ENCODE data around the gene GSTA3. TPM values are rescaled to one million over a fixed set of nuclear protein-coding genes. Genes with fewer than 3 reads are reported as not detected.
"Not testable (repeated sequence)": the region's sequence is repeated elsewhere in the genome, so short reads cannot be mapped to it uniquely, and the experiment has no call there.

The GSTA3 gene
- total RNA-seq, 1 experiment from 2014 or later = not detected

DNA sequence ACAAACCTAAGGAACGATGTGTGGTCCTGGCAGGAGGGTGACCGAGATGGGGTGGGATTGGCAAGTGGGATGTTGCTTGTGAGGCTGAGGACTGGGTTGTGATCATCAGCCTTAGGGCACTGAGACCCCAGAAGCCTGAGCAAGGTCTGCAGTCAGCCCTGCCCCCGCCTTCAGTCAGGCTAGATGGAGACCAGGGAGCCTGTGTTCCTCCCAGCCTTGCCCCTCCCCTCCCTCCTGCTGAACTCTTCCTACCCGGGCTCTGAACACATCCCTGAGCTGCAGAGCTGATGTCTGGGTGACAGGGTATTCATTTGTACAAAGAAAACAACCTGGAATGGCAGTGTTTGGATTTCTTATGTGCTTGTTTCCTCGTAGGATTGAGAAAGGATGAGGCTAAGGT, 40.6 kb downstream of the GSTA3 start:
- DNase-seq (ENCODE audit: low read depth, low spot score); H3K27me3 ChIP-seq (ENCODE audit: control insufficient read depth, insufficient read depth, low read length); H3K4me1 ChIP-seq (ENCODE audit: control insufficient read depth, insufficient read depth, low read length); intact Hi-C loops (cut with micrococcal nuclease; ENCODE audit: unreplicated experiment); in situ Hi-C loops (cut with HindIII; ENCODE audit: low pct_unique_long_range_greater_than_20kb, low sequenced_read_pairs); H3K4me3 ChIP-seq (ENCODE audit: low read depth in 2 of 2, low read length in 2 of 2); H3K36me3 ChIP-seq (ENCODE audit: control insufficient read depth, insufficient read depth, low read length); ATAC-seq; H3K27ac ChIP-seq (ENCODE audit: low read length); BruUV-seq (replicated peaks); H3K9me3 ChIP-seq (ENCODE audit: control insufficient read depth, insufficient read depth, low read depth, low read length); POLR2A ChIA-PET: not testable (repeated sequence)
- CTCF ChIA-PET = interaction anchor here (0.6 kb wide), 1 partner anchor 20 kb away, joined by 3 read pairs; no protein-coding TSS in a partner anchor

DNA sequence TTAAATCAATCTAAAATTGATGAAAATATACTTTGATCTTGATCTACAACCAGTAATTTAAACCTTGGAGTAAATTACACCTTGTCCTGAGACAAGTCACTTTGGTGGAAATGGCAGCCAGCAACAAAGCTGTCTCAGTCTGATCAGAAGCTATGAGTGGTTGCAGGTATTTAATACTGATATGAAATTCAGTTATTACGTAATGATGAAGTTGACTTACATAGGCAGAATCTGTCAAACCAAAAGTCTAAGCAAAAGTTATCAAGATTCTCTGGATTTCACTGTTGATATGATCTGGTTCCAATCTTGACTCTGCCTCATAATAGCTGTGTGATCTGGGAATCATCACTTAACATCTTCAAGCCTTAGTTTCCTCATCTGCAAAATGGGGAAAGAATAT, 41.3 kb downstream of the GSTA3 start:
- intact Hi-C loops (cut with micrococcal nuclease; ENCODE audit: unreplicated experiment) = no loop called here
- ChIA-PET CTCF (interaction anchor here (0.6 kb wide), 1 partner anchor 19 kb away, joined by 3 read pairs; no protein-coding TSS in a partner anchor), POLR2A (no interaction called here)

DNA sequence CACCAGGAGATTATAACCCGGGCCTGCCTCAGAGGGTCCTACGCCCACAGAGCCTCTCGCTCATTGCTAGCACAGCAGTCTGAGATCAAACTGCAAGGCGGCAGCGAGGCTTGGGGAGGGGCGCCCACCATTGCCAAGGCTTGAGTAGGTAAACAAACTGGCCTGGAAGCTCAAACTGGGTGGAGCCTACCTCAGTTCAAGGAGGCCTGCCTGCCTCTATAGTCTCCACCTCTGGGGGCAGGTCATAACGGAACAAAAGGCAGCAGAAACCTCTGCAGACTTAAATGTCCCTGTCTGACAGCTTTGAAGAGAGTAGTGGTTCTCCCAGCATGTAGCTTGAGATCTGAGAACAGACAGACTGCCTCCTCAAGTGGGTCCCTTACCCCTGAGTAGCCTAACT, 48.3 kb downstream of the GSTA3 start:
- ATAC-seq; H3K27ac ChIP-seq (ENCODE audit: low read length); BruUV-seq (replicated peaks); in situ Hi-C loops (cut with HindIII; ENCODE audit: low pct_unique_long_range_greater_than_20kb, low sequenced_read_pairs); H3K4me3 ChIP-seq (ENCODE audit: low read depth in 2 of 2, low read length in 2 of 2); intact Hi-C loops (cut with micrococcal nuclease; ENCODE audit: unreplicated experiment); CTCF ChIA-PET; H3K9me3 ChIP-seq (ENCODE audit: control insufficient read depth, insufficient read depth, low read depth, low read length); DNase-seq (ENCODE audit: low read depth, low spot score); H3K27me3 ChIP-seq (ENCODE audit: control insufficient read depth, insufficient read depth, low read length); H3K4me1 ChIP-seq (ENCODE audit: control insufficient read depth, insufficient read depth, low read length); H3K36me3 ChIP-seq (ENCODE audit: control insufficient read depth, insufficient read depth, low read length); POLR2A ChIA-PET: not testable (repeated sequence)

More for the DNA sequence above, 41.3 kb downstream of the GSTA3 start:
- Histone ChIP-seq H3K9me3 (ENCODE audit: control insufficient read depth, insufficient read depth, low read depth, low read length) (no peaks in the 10 kb centered on the region), H3K4me3 (ENCODE audit: low read depth in 2 of 2, low read length in 2 of 2) (no peak overlapping the region), H3K27me3 (ENCODE audit: control insufficient read depth, insufficient read depth, low read length) (no peaks in the 10 kb centered on the region), H3K27ac (ENCODE audit: low read length) (no peak overlapping the region), H3K36me3 (ENCODE audit: control insufficient read depth, insufficient read depth, low read length) (no peaks in the 10 kb centered on the region), H3K4me1 (ENCODE audit: control insufficient read depth, insufficient read depth, low read length) (no peaks in the 10 kb centered on the region)
- in situ Hi-C loops (cut with HindIII; ENCODE audit: low pct_unique_long_range_greater_than_20kb, low sequenced_read_pairs) = no loop called here
- no peak for TF ChIP-seq TCF7L2 (IDR thresholded peaks at IDR 0.05; ENCODE audit: low read depth, low read length)
- no peak for TF ChIP-seq POLR2AphosphoS5 (IDR thresholded peaks at IDR 0.05; ENCODE audit: low read depth, low read length)
- TF ChIP-seq, protein P1, sequence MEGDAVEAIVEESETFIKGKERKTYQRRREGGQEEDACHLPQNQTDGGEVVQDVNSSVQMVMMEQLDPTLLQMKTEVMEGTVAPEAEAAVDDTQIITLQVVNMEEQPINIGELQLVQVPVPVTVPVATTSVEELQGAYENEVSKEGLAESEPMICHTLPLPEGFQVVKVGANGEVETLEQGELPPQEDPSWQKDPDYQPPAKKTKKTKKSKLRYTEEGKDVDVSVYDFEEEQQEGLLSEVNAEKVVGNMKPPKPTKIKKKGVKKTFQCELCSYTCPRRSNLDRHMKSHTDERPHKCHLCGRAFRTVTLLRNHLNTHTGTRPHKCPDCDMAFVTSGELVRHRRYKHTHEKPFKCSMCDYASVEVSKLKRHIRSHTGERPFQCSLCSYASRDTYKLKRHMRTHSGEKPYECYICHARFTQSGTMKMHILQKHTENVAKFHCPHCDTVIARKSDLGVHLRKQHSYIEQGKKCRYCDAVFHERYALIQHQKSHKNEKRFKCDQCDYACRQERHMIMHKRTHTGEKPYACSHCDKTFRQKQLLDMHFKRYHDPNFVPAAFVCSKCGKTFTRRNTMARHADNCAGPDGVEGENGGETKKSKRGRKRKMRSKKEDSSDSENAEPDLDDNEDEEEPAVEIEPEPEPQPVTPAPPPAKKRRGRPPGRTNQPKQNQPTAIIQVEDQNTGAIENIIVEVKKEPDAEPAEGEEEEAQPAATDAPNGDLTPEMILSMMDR (IDR thresholded peaks at IDR 0.05) = no peak
- TF ChIP-seq SIN3A (IDR thresholded peaks at IDR 0.05; ENCODE audit: borderline replicate concordance, insufficient read depth, low read depth, low read length) = no peak
- TF ChIP-seq, protein P2, sequence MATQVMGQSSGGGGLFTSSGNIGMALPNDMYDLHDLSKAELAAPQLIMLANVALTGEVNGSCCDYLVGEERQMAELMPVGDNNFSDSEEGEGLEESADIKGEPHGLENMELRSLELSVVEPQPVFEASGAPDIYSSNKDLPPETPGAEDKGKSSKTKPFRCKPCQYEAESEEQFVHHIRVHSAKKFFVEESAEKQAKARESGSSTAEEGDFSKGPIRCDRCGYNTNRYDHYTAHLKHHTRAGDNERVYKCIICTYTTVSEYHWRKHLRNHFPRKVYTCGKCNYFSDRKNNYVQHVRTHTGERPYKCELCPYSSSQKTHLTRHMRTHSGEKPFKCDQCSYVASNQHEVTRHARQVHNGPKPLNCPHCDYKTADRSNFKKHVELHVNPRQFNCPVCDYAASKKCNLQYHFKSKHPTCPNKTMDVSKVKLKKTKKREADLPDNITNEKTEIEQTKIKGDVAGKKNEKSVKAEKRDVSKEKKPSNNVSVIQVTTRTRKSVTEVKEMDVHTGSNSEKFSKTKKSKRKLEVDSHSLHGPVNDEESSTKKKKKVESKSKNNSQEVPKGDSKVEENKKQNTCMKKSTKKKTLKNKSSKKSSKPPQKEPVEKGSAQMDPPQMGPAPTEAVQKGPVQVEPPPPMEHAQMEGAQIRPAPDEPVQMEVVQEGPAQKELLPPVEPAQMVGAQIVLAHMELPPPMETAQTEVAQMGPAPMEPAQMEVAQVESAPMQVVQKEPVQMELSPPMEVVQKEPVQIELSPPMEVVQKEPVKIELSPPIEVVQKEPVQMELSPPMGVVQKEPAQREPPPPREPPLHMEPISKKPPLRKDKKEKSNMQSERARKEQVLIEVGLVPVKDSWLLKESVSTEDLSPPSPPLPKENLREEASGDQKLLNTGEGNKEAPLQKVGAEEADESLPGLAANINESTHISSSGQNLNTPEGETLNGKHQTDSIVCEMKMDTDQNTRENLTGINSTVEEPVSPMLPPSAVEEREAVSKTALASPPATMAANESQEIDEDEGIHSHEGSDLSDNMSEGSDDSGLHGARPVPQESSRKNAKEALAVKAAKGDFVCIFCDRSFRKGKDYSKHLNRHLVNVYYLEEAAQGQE (IDR thresholded peaks at IDR 0.05; ENCODE audit: insufficient read depth in 1 of 2, low read depth in 2 of 2, low read length in 1 of 2) = no peak
- no TSS peak for BruUV-seq (replicated peaks)
- ATAC-seq (no peak), DNase-seq (ENCODE audit: low read depth, low spot score) (no peak)
